H1 (cell line): Measurements from ENCODE around the gene FOXC2. TPM values are rescaled to one million over a fixed set of nuclear protein-coding genes. Genes with fewer than 3 reads are reported as not detected.

ENCODE experiments used
- CTCF ChIA-PET: fragments of 300-600 bp; sonication (Branson Sonifier 250); formaldehyde crosslinking; loops from one replicate; lab custom pipeline; 2021; ENCODE audit not compliant: partially characterized antibody; lab: Charles Lee
- POLR2A ChIA-PET: fragments of 300-600 bp; sonication (Branson Sonifier 250); formaldehyde crosslinking; loops from one replicate; lab custom pipeline; 2021; ENCODE audit warnings: inconsistent platforms; ENCODE audit not compliant: partially characterized antibody; lab: Charles Lee
- DNase-seq, 2 experiments: peaks; one replicate each; pipeline versions ENCODE4 v3.0.0 to v3.0.0-alpha.2; 2010 to 2022; ENCODE audit warnings: low spot score in 2 of 2, low read depth in 1 of 2, mixed read lengths in 1 of 2
- FAIRE-seq: peaks from 2 replicates; lab custom pipeline; 2011; peaks lifted over from hg19 to GRCh38; lab: Jason Lieb, UNC
- H2AFZ ChIP-seq: 2 replicates; pipeline ENCODE4 v1.8.1; 2012; ENCODE audit warnings: low read length, inconsistent platforms
- H2AK5ac ChIP-seq: 2 replicates; pipeline ENCODE4 v1.6.1; 2013; ENCODE audit warnings: low read depth, low read length
- H2BK120ac ChIP-seq: replicated peaks from 2 replicates; pipeline ENCODE3; 2013; ENCODE audit warnings: low read depth, low read length, inconsistent platforms
- H2BK12ac ChIP-seq: 2 replicates; pipeline ENCODE4 v1.6.1; 2013; ENCODE audit warnings: low read depth, low read length
- H2BK15ac ChIP-seq: 2 replicates; pipeline ENCODE4 v1.6.1; 2013; ENCODE audit warnings: low read length
- H2BK20ac ChIP-seq: 2 replicates; pipeline ENCODE4 v1.6.1; 2013; ENCODE audit warnings: low read length
- H2BK5ac ChIP-seq: 2 replicates; pipeline ENCODE4 v1.6.1; 2013; ENCODE audit warnings: low read depth, low read length
- H3K14ac ChIP-seq: 2 replicates; pipeline ENCODE4 v1.6.1; 2013; ENCODE audit warnings: inconsistent platforms; ENCODE audit not compliant: insufficient read length
- H3K18ac ChIP-seq: 2 replicates; pipeline ENCODE4 v1.6.1; 2013; ENCODE audit warnings: low read length; ENCODE audit errors: extremely low read depth
- H3K23ac ChIP-seq: 2 replicates; pipeline ENCODE4 v1.6.1; 2013; ENCODE audit warnings: inconsistent platforms; ENCODE audit not compliant: insufficient read length
- H3K23me2 ChIP-seq: 2 replicates; pipeline ENCODE4 v1.6.1; 2013; ENCODE audit warnings: low read depth, low read length
- H3K27ac ChIP-seq: 2 replicates; pipeline ENCODE4 v1.6.1; 2011; ENCODE audit warnings: low read depth, low read length, inconsistent platforms
- H3K27me3 ChIP-seq, 4 experiments: replicated peaks in 1 of 4; 1 replicate in 1 of 4; 2 replicates in 3 of 4; pipeline versions ENCODE4 v1.6.1 to v1.8.1; 2011 to 2013; ENCODE audit warnings: low read length in 3 of 4, mild to moderate bottlenecking in 3 of 4, inconsistent platforms in 2 of 4, mixed read lengths in 2 of 4, moderate library complexity in 1 of 4; ENCODE audit not compliant: control insufficient read depth in 3 of 4, insufficient read depth in 3 of 4; ENCODE audit errors: extremely low read depth in 1 of 4
- H3K36me3 ChIP-seq, 4 experiments: 2 replicates each; pipeline versions ENCODE4 v1.6.1 to v1.8.1; 2011 to 2013; ENCODE audit warnings: mild to moderate bottlenecking in 4 of 4, low read length in 3 of 4, moderate library complexity in 2 of 4, control low read depth in 1 of 4, inconsistent platforms in 1 of 4; ENCODE audit not compliant: insufficient read depth in 4 of 4, control insufficient read depth in 2 of 4
- H3K4ac ChIP-seq: replicated peaks from 2 replicates; pipeline ENCODE3; 2013; ENCODE audit warnings: low read length, low read depth, mixed read lengths, inconsistent platforms; ENCODE audit not compliant: insufficient read length
- H3K4me1 ChIP-seq, 4 experiments: replicated peaks in 1 of 4; 1 replicate in 1 of 4; 2 replicates in 3 of 4; pipeline versions ENCODE4 v1.6.1 to v1.8.1; 2011 to 2013; ENCODE audit warnings: low read length in 3 of 4, inconsistent platforms in 2 of 4, mixed read lengths in 1 of 4; ENCODE audit not compliant: insufficient read depth in 4 of 4, control insufficient read depth in 3 of 4
- H3K4me2 ChIP-seq, 2 experiments: 2 replicates each; pipeline versions ENCODE4 v1.6.1 to v1.8.1; 2011 to 2013; ENCODE audit warnings: low read depth in 2 of 2, low read length in 2 of 2, control low read depth in 1 of 2, inconsistent platforms in 1 of 2, mild to moderate bottlenecking in 1 of 2; ENCODE audit not compliant: insufficient read depth in 1 of 2
- H3K4me3 ChIP-seq, 4 experiments: fragments of 200-600, 300-600 bp in 1 of 4; sonication (generic), shearing (Covaris generic), sonication (Bioruptor Twin) in 1 of 4; 2 replicates each; pipeline versions ENCODE4 v1.5.1 to v1.8.1; 2011 to 2016; ENCODE audit warnings: low read length in 4 of 4, low read depth in 3 of 4, control low read depth in 2 of 4, inconsistent platforms in 2 of 4, mild to moderate bottlenecking in 2 of 4, mixed read lengths in 1 of 4, moderate library complexity in 1 of 4; ENCODE audit not compliant: insufficient read depth in 2 of 4; ENCODE audit errors: extremely low read depth in 1 of 4
- H3K56ac ChIP-seq: replicated peaks from 2 replicates; pipeline ENCODE3; 2013; ENCODE audit warnings: low read depth, mild to moderate bottlenecking, mixed read lengths, low read length, inconsistent platforms; ENCODE audit not compliant: insufficient read length
- H3K79me1 ChIP-seq: 2 replicates; pipeline ENCODE4 v1.6.1; 2013; ENCODE audit warnings: low read depth, low read length, control low read depth
- H3K79me2 ChIP-seq, 2 experiments: 2 replicates each; pipeline versions ENCODE4 v1.6.1 to v1.8.1; 2012 to 2013; ENCODE audit warnings: low read length in 2 of 2, mild to moderate bottlenecking in 2 of 2, inconsistent platforms in 1 of 2; ENCODE audit not compliant: insufficient read depth in 2 of 2, control insufficient read depth in 1 of 2
- H3K9ac ChIP-seq, 4 experiments: replicated peaks in 1 of 4; 1 replicate in 1 of 4; 2 replicates in 3 of 4; pipeline versions ENCODE4 v1.6.1 to v1.8.1; 2011 to 2013; ENCODE audit warnings: low read depth in 3 of 4, low read length in 3 of 4, control low read depth in 2 of 4, mild to moderate bottlenecking in 2 of 4, moderate library complexity in 2 of 4, inconsistent platforms in 1 of 4; ENCODE audit errors: extremely low read depth in 1 of 4
- H3K9me3 ChIP-seq, 2 experiments: 2 replicates each; pipeline versions ENCODE4 v1.6.1 to v1.8.1; 2012 to 2013; ENCODE audit warnings: mild to moderate bottlenecking in 2 of 2, moderate library complexity in 2 of 2, control low read depth in 1 of 2, inconsistent platforms in 1 of 2, low read depth in 1 of 2, low read length in 1 of 2, mixed read lengths in 1 of 2; ENCODE audit not compliant: insufficient read depth in 2 of 2
- H4K20me1 ChIP-seq, 2 experiments: replicated peaks in 1 of 2; 2 replicates each; pipeline versions ENCODE3 to v1.8.1; 2011 to 2013; ENCODE audit warnings: inconsistent platforms in 2 of 2, low read length in 2 of 2, mild to moderate bottlenecking in 1 of 2; ENCODE audit not compliant: insufficient read depth in 2 of 2, control insufficient read depth in 1 of 2
- H4K5ac ChIP-seq: 2 replicates; pipeline ENCODE4 v1.6.1; 2013; ENCODE audit warnings: low read length, low read depth, mixed read lengths, inconsistent platforms; ENCODE audit not compliant: insufficient read length
- H4K8ac ChIP-seq: 2 replicates; pipeline ENCODE4 v1.8.0; 2013; ENCODE audit warnings: mild to moderate bottlenecking, moderate library complexity, low read length, inconsistent platforms; ENCODE audit not compliant: insufficient read depth; ENCODE audit errors: extremely low read depth
- H4K91ac ChIP-seq: replicated peaks from 2 replicates; pipeline ENCODE3; 2013; ENCODE audit warnings: low read length, mixed read lengths, inconsistent platforms; ENCODE audit not compliant: insufficient read length
- BCL11A ChIP-seq, 2 experiments: IDR thresholded peaks; one replicate each; pipeline ENCODE4 v1.6.1; 2011; ENCODE audit warnings: low read depth in 2 of 2, low read length in 2 of 2, mild to moderate bottlenecking in 2 of 2
- CHD1 ChIP-seq: IDR thresholded peaks from 2 replicates; pipeline ENCODE4 v1.6.1; 2012; ENCODE audit warnings: low read depth, low read length, improper control_type of control experiment
- CREB1 ChIP-seq: IDR thresholded peaks from 2 replicates; pipeline ENCODE4 v1.6.1; 2012; ENCODE audit warnings: inconsistent platforms
- EP300 ChIP-seq, 2 experiments: IDR thresholded peaks; 1 replicate in 1 of 2; 2 replicates in 1 of 2; pipeline ENCODE4 v1.6.1; 2011 to 2012; ENCODE audit warnings: low read depth in 2 of 2, low read length in 2 of 2, mild to moderate bottlenecking in 2 of 2, borderline replicate concordance in 1 of 2, inconsistent platforms in 1 of 2, moderate library complexity in 1 of 2
- KDM1A ChIP-seq: fragments of 200-600, 300-600 bp; sonication (generic); IDR thresholded peaks from 2 replicates; pipeline ENCODE4 v1.7.1; 2016; ENCODE audit warnings: mild to moderate bottlenecking, low read length, borderline replicate concordance
- SIRT6 ChIP-seq: IDR thresholded peaks from one replicate; pipeline ENCODE4 v1.7.1; 2012; ENCODE audit warnings: low read length, inconsistent platforms
- SP4 ChIP-seq: IDR thresholded peaks from 2 replicates; pipeline ENCODE4 v1.6.1; 2012; ENCODE audit warnings: low read length, inconsistent platforms
- SRF ChIP-seq: IDR thresholded peaks from 2 replicates; pipeline ENCODE4 v1.6.1; 2011; ENCODE audit warnings: mild to moderate bottlenecking, low read depth, low read length, moderate library complexity
- WGBS, 2 experiments: shearing (Covaris generic) in 1 of 2; methylation state at CpG; one replicate each; pipeline versions ENCODE4 v1.1.6 to v1.1.7; 2013 to 2015; ENCODE audit warnings: low lambda C conversion rate in 2 of 2, mixed read lengths in 2 of 2, inconsistent platforms in 1 of 2, low coverage in 1 of 2, missing lambda C conversion rate in 1 of 2; ENCODE audit not compliant: insufficient replicate concordance in 2 of 2, insufficient coverage in 1 of 2, insufficient read length in 1 of 2; ENCODE audit errors: extremely low coverage in 1 of 2, missing lambda C conversion rate in 1 of 2; 5-methylcytosine and 5-hydroxymethylcytosine counted together
- polyA plus RNA-seq, 7 experiments: library from polyadenylated mRNA; depleted of rRNA in 3 of 7; stranded (reverse) in 5 of 7; unstranded in 2 of 7; fragments of >200 nt in 5 of 7; fragments of 200-250 nt in 2 of 7; gene quantifications; 1 replicate in 5 of 7; 2 replicates in 1 of 7; 4 replicates in 1 of 7; pipeline versions ENCODE4 v1.2.1 to v1.2.3, GENCODE V29; 2011 to 2013; ENCODE audit warnings: missing spikeins in 2 of 7, mixed read lengths in 2 of 7
- total RNA-seq: library from RNA; stranded (reverse); fragmentation: NEBNext Ultra II Directional; extraction: Animal tissue kit (Norgen Biotek cat#: 25700); gene quantifications from 2 replicates; pipeline ENCODE4 v1.2.1, GENCODE V29; 2021
- TF ChIP-seq, protein P1 (sequence below): IDR thresholded peaks from 2 replicates; pipeline ENCODE4 v1.6.1; 2012; ENCODE audit warnings: inconsistent platforms

The FOXC2 gene
- total and polyA plus RNA-seq, 2 of the 8 experiments (the other 6 are each of a cell fraction or from before 2014, with no cell fraction given) = 0.09 TPM; not detected in 1

DNA sequence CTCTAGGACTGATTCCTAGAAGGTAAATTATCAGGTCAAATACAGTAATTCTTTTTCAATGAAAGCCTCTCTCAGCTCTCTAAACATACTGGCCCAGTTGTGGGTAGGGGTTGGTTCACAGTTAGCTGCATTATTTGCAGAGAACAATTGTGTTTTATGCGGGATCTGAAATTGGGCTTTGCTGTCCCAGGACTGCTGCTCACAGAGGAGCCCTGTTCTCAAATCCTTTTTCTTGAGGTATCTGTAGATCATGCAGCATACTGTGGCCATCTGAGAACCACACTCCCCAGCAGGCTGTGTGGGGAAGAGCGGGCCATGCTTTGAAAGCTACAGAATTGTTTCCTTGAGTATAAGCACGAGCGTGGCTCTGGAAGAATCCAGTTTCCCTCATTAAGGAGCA is 29.1 kb upstream of the FOXC2 start:
- H2AFZ ChIP-seq = no peak overlapping the region
- TF ChIP-seq CREB1 = no peak
- TF ChIP-seq SRF = no peak
- TF ChIP-seq CHD1 = no peak
- no peak for TF ChIP-seq KDM1A
- TF ChIP-seq, protein P1, sequence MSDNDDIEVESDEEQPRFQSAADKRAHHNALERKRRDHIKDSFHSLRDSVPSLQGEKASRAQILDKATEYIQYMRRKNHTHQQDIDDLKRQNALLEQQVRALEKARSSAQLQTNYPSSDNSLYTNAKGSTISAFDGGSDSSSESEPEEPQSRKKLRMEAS = no peak
- no peak for TF ChIP-seq EP300 (IDR thresholded peaks at IDR 0.05; ENCODE audit: borderline replicate concordance in 1 of 2, low read depth in 2 of 2, low read length in 2 of 2)
- no peak for TF ChIP-seq SP4
- no peak for TF ChIP-seq BCL11A (IDR thresholded peaks at IDR 0.05; ENCODE audit: low read depth in 2 of 2, low read length in 2 of 2)
- TF ChIP-seq SIRT6 = no peak
- TF ChIP-seq, all 59 proteins: peak for 0
- Histone ChIP-seq H2BK15ac (no peak overlapping the region), H3K23ac (no peak overlapping the region), H3K79me1 (no peaks in the 10 kb centered on the region), H4K8ac (no peak overlapping the region), H4K20me1 (peaks cover 0 to 2% of the 10 kb centered on the region in 2 experiments), H3K4me1 (no peaks in the 10 kb centered on the region), H3K4me3 (no peak overlapping the region), H2BK20ac (no peak overlapping the region), H4K5ac (no peak overlapping the region), H4K91ac (no peak overlapping the region), H2AK5ac (no peak overlapping the region), H3K36me3 (peaks cover 0 to 4% (median 3%) of the 10 kb centered on the region in 4 experiments; a peak in 5 of 8 replicates), H3K9ac (no peak overlapping the region), H3K79me2 (no peaks in the 10 kb centered on the region), H2BK12ac (no peak overlapping the region), H2BK5ac (no peak overlapping the region), H3K18ac (no peak overlapping the region), H3K27me3 (no peaks in the 10 kb centered on the region), H3K27ac (no peak overlapping the region), H3K23me2 (no peaks in the 10 kb centered on the region), H2BK120ac (no peak overlapping the region), H3K56ac (no peak overlapping the region), H3K4ac (no peak overlapping the region), H3K14ac (no peak overlapping the region), H3K4me2 (no peak overlapping the region), H3K9me3 (no peaks in the 10 kb centered on the region)
- no peak for FAIRE-seq
- POLR2A ChIA-PET = no interaction called here
- CTCF ChIA-PET = interaction anchor here (0.6 to 1.7 kb wide), 5 partner anchors 9 to 435 kb away, joined by 3 to 5 read pairs (median 3); no protein-coding TSS in a partner anchor
- WGBS, 2 experiments = 94% methylated on average over 4 of the region's 4 CpGs; no CpG with 5 or more reads in 1 of the 2 experiments
- DNase-seq = no peak
